H9 (cell line): ENCODE results near the gene PLD2. TPM values are rescaled to one million over a fixed set of nuclear protein-coding genes. Genes with fewer than 3 reads are reported as not detected.

Source experiments
- DNase-seq: peaks from one replicate; pipeline ENCODE4 v3.0.0-alpha.2; 2017
- H2AFZ ChIP-seq: one replicate; pipeline ENCODE4 v1.6.1; 2013; ENCODE audit warnings: mild to moderate bottlenecking, low read length, control low read depth, moderate library complexity
- H2AK5ac ChIP-seq: 2 replicates; pipeline ENCODE4 v1.6.1; 2013; ENCODE audit warnings: low read length, control low read depth, mixed read lengths; ENCODE audit not compliant: insufficient read length
- H2BK120ac ChIP-seq: one replicate; pipeline ENCODE4 v1.6.1; 2013; ENCODE audit warnings: low read depth, mild to moderate bottlenecking, low read length, control low read depth, inconsistent platforms; ENCODE audit not compliant: poor library complexity, severe bottlenecking
- H2BK12ac ChIP-seq: 2 replicates; pipeline ENCODE4 v1.6.1; 2013; ENCODE audit warnings: low read length, control low read depth, mixed read lengths, low read depth; ENCODE audit not compliant: insufficient read length
- H2BK15ac ChIP-seq: 2 replicates; pipeline ENCODE4 v1.6.1; 2013; ENCODE audit warnings: low read depth, low read length, control low read depth
- H2BK20ac ChIP-seq: one replicate; pipeline ENCODE4 v1.6.1; 2013; ENCODE audit warnings: low read depth, mild to moderate bottlenecking, low read length, control low read depth, inconsistent platforms; ENCODE audit not compliant: poor library complexity, severe bottlenecking
- H2BK5ac ChIP-seq: 2 replicates; pipeline ENCODE4 v1.6.1; 2013; ENCODE audit warnings: low read length, control low read depth, mixed read lengths; ENCODE audit not compliant: insufficient read length
- H3K14ac ChIP-seq: 2 replicates; pipeline ENCODE4 v1.6.1; 2013; ENCODE audit warnings: low read length, control low read depth; ENCODE audit not compliant: insufficient read depth
- H3K18ac ChIP-seq: 2 replicates; pipeline ENCODE4 v1.6.1; 2013; ENCODE audit warnings: low read depth, mild to moderate bottlenecking, mixed read lengths, low read length, control low read depth; ENCODE audit not compliant: insufficient read length
- H3K23ac ChIP-seq: 2 replicates; pipeline ENCODE4 v1.6.1; 2013; ENCODE audit warnings: low read length, control low read depth, mixed read lengths, low read depth; ENCODE audit not compliant: insufficient read length
- H3K23me2 ChIP-seq: 2 replicates; pipeline ENCODE4 v1.6.1; 2013; ENCODE audit warnings: low read depth, mild to moderate bottlenecking, mixed read lengths, low read length, control low read depth; ENCODE audit not compliant: insufficient read length, poor library complexity, severe bottlenecking
- H3K27ac ChIP-seq: 2 replicates; pipeline ENCODE4 v1.5.1; 2013; ENCODE audit warnings: low read length, control low read depth, mixed read lengths, low read depth; ENCODE audit not compliant: insufficient read length
- H3K27me3 ChIP-seq: 2 replicates; pipeline ENCODE4 v1.6.1; 2013; ENCODE audit warnings: low read length, control low read depth, inconsistent platforms; ENCODE audit not compliant: insufficient read depth
- H3K4ac ChIP-seq: 2 replicates; pipeline ENCODE4 v1.6.1; 2013; ENCODE audit warnings: low read depth, mild to moderate bottlenecking, control low read depth, inconsistent platforms, low read length, moderate library complexity
- H3K4me1 ChIP-seq: 2 replicates; pipeline ENCODE4 v1.6.1; 2013; ENCODE audit warnings: low read length, control low read depth, inconsistent platforms; ENCODE audit not compliant: insufficient read depth
- H3K4me2 ChIP-seq: 2 replicates; pipeline ENCODE4 v1.6.1; 2013; ENCODE audit warnings: low read length, control low read depth, mixed read lengths; ENCODE audit not compliant: insufficient read length, insufficient read depth
- H3K56ac ChIP-seq: 2 replicates; pipeline ENCODE4 v1.6.1; 2013; ENCODE audit warnings: low read depth, mild to moderate bottlenecking, mixed read lengths, low read length, control low read depth; ENCODE audit not compliant: insufficient read length
- H3K79me1 ChIP-seq: 2 replicates; pipeline ENCODE4 v1.6.1; 2013; ENCODE audit warnings: low read depth, mild to moderate bottlenecking, moderate library complexity, low read length, control low read depth, inconsistent platforms; ENCODE audit not compliant: insufficient read depth, poor library complexity, severe bottlenecking
- H3K79me2 ChIP-seq: 2 replicates; pipeline ENCODE4 v1.6.1; 2013; ENCODE audit warnings: low read length, control low read depth, inconsistent platforms; ENCODE audit not compliant: insufficient read depth
- H3K9ac ChIP-seq: 2 replicates; pipeline ENCODE4 v1.6.1; 2013; ENCODE audit warnings: low read length, control low read depth, mixed read lengths; ENCODE audit not compliant: insufficient read length; ENCODE audit errors: extremely low read depth
- H3K9me3 ChIP-seq: one replicate; pipeline ENCODE4 v1.6.1; 2013; ENCODE audit warnings: low read depth, low read length, inconsistent platforms; ENCODE audit not compliant: control insufficient read depth
- H3T11ph ChIP-seq: one replicate; pipeline ENCODE4 v1.6.1; 2013; ENCODE audit warnings: mild to moderate bottlenecking, low read length, control low read depth, inconsistent platforms
- H4K20me1 ChIP-seq: one replicate; pipeline ENCODE4 v1.6.1; 2013; ENCODE audit not compliant: control insufficient read depth, insufficient read length, insufficient read depth
- H4K5ac ChIP-seq: 2 replicates; pipeline ENCODE4 v1.6.1; 2013; ENCODE audit warnings: low read depth, mild to moderate bottlenecking, mixed read lengths, low read length, control low read depth; ENCODE audit not compliant: insufficient read length
- H4K8ac ChIP-seq: replicated peaks from 2 replicates; pipeline ENCODE4 v1.6.1; 2013; ENCODE audit warnings: low read length, control low read depth, mixed read lengths, low read depth; ENCODE audit not compliant: insufficient read length
- H4K91ac ChIP-seq: 2 replicates; pipeline ENCODE4 v1.6.1; 2013; ENCODE audit warnings: low read depth, mild to moderate bottlenecking, moderate library complexity, mixed read lengths, low read length, control low read depth; ENCODE audit not compliant: insufficient read length
- H3K27ac Mint-ChIP-seq, 3 experiments: 2 replicates in 2 of 3; 3 replicates in 1 of 3; pipeline ENCODE4 v1.8.0; 2020 to 2021; ENCODE audit warnings: mixed read lengths in 3 of 3, mild to moderate bottlenecking in 1 of 3, moderate library complexity in 1 of 3
- H3K27me3 Mint-ChIP-seq: 2 replicates; pipeline ENCODE4 v1.8.0; 2021; ENCODE audit warnings: low read depth, mild to moderate bottlenecking, moderate library complexity, mixed read lengths
- H3K36me3 Mint-ChIP-seq, 3 experiments: 2 replicates in 2 of 3; 3 replicates in 1 of 3; pipeline ENCODE4 v1.8.0; 2020 to 2021; ENCODE audit warnings: low read depth in 3 of 3, mixed read lengths in 3 of 3; ENCODE audit not compliant: insufficient read depth in 1 of 3
- H3K4me1 Mint-ChIP-seq, 2 experiments: 2 replicates each; pipeline ENCODE4 v1.8.0; 2020; ENCODE audit warnings: mixed read lengths in 2 of 2
- H3K4me3 Mint-ChIP-seq, 2 experiments: 2 replicates in 1 of 2; 3 replicates in 1 of 2; pipeline ENCODE4 v1.8.0; 2020 to 2021; ENCODE audit warnings: mild to moderate bottlenecking in 2 of 2, mixed read lengths in 2 of 2, moderate library complexity in 1 of 2
- H3K9me3 Mint-ChIP-seq, 2 experiments: 2 replicates in 1 of 2; 3 replicates in 1 of 2; pipeline ENCODE4 v1.8.0; 2020; ENCODE audit warnings: mild to moderate bottlenecking in 2 of 2, mixed read lengths in 2 of 2, moderate library complexity in 1 of 2
- WGBS: extraction: QIAGEN DNeasy Blood & Tissue Kit; methylation state at CpG from one replicate; pipeline ENCODE4 v1.1.7; 2013; ENCODE audit warnings: missing lambda C conversion rate, low lambda C conversion rate, mixed read lengths; ENCODE audit not compliant: insufficient read length; ENCODE audit errors: extremely low coverage; 5-methylcytosine and 5-hydroxymethylcytosine counted together
- total RNA-seq: library from RNA; stranded (reverse); gene quantifications from 2 replicates; pipeline ENCODE4 v1.2.1, GENCODE V29; 2021
- TF ChIP-seq, protein P1 (sequence below): fragments of 200-600 bp; sonication (generic); conservative IDR thresholded peaks from 3 replicates; pipeline ENCODE4 v1.8.0; 2021; ENCODE audit warnings: antibody characterized with exemption, mild to moderate bottlenecking

The PLD2 gene
- total RNA-seq, 1 experiment from 2014 or later = 63.3 TPM

GRCh38 chr17:4833178-4833940 is 26.4 kb downstream of the PLD2 start, which contains the start of gene MINK1:
Gene MINK1 (plus strand): TSS chr17:4833340. CDS start chr17:4833584, 244 bp downstream.
- no peaks in the 10 kb centered on the region for H3K9me3 Mint-ChIP-seq
- DNase-seq = peak; percentile 89

More at GRCh38 chr17:4833178-4833940, 26.4 kb downstream of the PLD2 start, which contains the start of gene MINK1:
- no peak within 1 kb of the TSS for H3K14ac ChIP-seq
- H4K20me1 ChIP-seq = no peaks in the 10 kb centered on the region
- H3K18ac ChIP-seq = no peak within 1 kb of the TSS
- no peaks in the 10 kb centered on the region for H3K9me3 ChIP-seq
- H4K91ac ChIP-seq = no peak within 1 kb of the TSS
- H2BK20ac ChIP-seq = no peak within 1 kb of the TSS
- H2BK120ac ChIP-seq = no peak within 1 kb of the TSS
- no peak within 1 kb of the TSS for H2BK5ac ChIP-seq
- no peak within 1 kb of the TSS for H2AK5ac ChIP-seq
- H3K79me1 ChIP-seq = peaks cover 7% of the 10 kb centered on the region
- H3K4me2 ChIP-seq = peak within 1 kb of the TSS; percentile 83
- H3K9ac ChIP-seq = peak within 1 kb of the TSS; percentile 42
- peaks cover 8% of the 10 kb centered on the region; the same call in 1 of the 2 replicates for H3K79me2 ChIP-seq
- peaks cover 0 to 8% (median 0%) of the 10 kb centered on the region in 3 experiments; a peak in 2 of 7 replicates for H3K36me3 Mint-ChIP-seq
- H3K27me3 Mint-ChIP-seq = no peaks in the 10 kb centered on the region
- H3K23me2 ChIP-seq = peaks cover 7% of the 10 kb centered on the region
- no peak within 1 kb of the TSS for H3K4ac ChIP-seq
- H2BK15ac ChIP-seq = no peak within 1 kb of the TSS
- no peak within 1 kb of the TSS for H3K56ac ChIP-seq
- no peak within 1 kb of the TSS for H3K23ac ChIP-seq
- no peaks in the 10 kb centered on the region for H3K27me3 ChIP-seq
- no peak within 1 kb of the TSS for H2AFZ ChIP-seq
- peaks cover 18 to 20% of the 10 kb centered on the region in 2 experiments for H3K4me1 Mint-ChIP-seq
- TF ChIP-seq, protein P1, sequence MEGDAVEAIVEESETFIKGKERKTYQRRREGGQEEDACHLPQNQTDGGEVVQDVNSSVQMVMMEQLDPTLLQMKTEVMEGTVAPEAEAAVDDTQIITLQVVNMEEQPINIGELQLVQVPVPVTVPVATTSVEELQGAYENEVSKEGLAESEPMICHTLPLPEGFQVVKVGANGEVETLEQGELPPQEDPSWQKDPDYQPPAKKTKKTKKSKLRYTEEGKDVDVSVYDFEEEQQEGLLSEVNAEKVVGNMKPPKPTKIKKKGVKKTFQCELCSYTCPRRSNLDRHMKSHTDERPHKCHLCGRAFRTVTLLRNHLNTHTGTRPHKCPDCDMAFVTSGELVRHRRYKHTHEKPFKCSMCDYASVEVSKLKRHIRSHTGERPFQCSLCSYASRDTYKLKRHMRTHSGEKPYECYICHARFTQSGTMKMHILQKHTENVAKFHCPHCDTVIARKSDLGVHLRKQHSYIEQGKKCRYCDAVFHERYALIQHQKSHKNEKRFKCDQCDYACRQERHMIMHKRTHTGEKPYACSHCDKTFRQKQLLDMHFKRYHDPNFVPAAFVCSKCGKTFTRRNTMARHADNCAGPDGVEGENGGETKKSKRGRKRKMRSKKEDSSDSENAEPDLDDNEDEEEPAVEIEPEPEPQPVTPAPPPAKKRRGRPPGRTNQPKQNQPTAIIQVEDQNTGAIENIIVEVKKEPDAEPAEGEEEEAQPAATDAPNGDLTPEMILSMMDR = no peak
- no peak within 1 kb of the TSS for H3K27ac ChIP-seq
- H3K27ac Mint-ChIP-seq = peak within 1 kb of the TSS; percentile 70 to 97 (median 96)
- WGBS = no CpG with 5 or more reads among the region's 91 CpGs
- H4K8ac ChIP-seq = no peak within 1 kb of the TSS
- H3K4me1 ChIP-seq = no peaks in the 10 kb centered on the region; the same call in 1 of the 2 replicates
- no peak within 1 kb of the TSS for H3T11ph ChIP-seq
- H2BK12ac ChIP-seq = no peak within 1 kb of the TSS
- no peak within 1 kb of the TSS for H4K5ac ChIP-seq
- peak within 1 kb of the TSS; percentile 82 to 92 for H3K4me3 Mint-ChIP-seq
